ENCODE data around the gene TMPRSS15. TPM values are rescaled to one million over a fixed set of nuclear protein-coding genes. Genes with fewer than 3 reads are reported as not detected.

The TMPRSS15 gene
- total RNA-seq, 1 experiment from 2014 or later, result not detected

DNA sequence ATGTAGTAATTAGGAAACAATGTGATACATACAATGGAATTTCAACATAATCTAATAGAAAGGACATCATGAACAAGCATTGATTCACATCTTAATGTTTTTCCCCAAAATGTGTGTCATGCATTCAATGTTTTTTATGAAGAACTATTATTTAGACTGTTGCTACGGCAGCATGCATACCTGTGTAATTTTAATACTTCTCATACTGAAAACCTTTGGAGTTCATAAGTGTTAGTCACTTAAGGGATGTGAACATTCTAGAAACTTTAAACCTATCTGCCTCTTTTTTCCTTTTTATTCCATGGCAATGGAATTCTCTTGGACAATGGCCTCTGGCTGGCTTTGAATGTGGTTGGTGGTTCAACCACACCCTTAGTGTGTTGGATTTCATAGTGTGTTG lies 48.6 kb downstream of the TMPRSS15 start:
- H3F3A ChIP-seq (ENCODE audit: insufficient read depth, low read depth), result no peaks in the 10 kb centered on the region
- ChIA-PET CTCF (no interaction called here), POLR2A (ENCODE audit: unreplicated experiment) (no interaction called here)
- intact Hi-C loops (cut with micrococcal nuclease; ENCODE audit: unreplicated experiment), result no loop called here
- TF ChIP-seq, protein P1, sequence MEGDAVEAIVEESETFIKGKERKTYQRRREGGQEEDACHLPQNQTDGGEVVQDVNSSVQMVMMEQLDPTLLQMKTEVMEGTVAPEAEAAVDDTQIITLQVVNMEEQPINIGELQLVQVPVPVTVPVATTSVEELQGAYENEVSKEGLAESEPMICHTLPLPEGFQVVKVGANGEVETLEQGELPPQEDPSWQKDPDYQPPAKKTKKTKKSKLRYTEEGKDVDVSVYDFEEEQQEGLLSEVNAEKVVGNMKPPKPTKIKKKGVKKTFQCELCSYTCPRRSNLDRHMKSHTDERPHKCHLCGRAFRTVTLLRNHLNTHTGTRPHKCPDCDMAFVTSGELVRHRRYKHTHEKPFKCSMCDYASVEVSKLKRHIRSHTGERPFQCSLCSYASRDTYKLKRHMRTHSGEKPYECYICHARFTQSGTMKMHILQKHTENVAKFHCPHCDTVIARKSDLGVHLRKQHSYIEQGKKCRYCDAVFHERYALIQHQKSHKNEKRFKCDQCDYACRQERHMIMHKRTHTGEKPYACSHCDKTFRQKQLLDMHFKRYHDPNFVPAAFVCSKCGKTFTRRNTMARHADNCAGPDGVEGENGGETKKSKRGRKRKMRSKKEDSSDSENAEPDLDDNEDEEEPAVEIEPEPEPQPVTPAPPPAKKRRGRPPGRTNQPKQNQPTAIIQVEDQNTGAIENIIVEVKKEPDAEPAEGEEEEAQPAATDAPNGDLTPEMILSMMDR (conservative IDR thresholded peaks at IDR 0.05), result no peak
- no peak for TF ChIP-seq EZH2 (IDR thresholded peaks at IDR 0.05; ENCODE audit: low read depth)
- no TSS peak for BruUV-seq (replicated peaks)
- no peaks in the 10 kb centered on the region for H3K27me3 ChIP-seq (ENCODE audit: insufficient read depth, low read depth)
- no peaks in the 10 kb centered on the region for H3K36me3 ChIP-seq (ENCODE audit: low read depth)
- H3K79me2 ChIP-seq (ENCODE audit: low read depth), result no peaks in the 10 kb centered on the region
- no peak overlapping the region for H3K27ac ChIP-seq
- no peaks in the 10 kb centered on the region for H4K20me1 ChIP-seq (ENCODE audit: insufficient read depth)
- H3K9me3 ChIP-seq (ENCODE audit: insufficient read depth, low read depth), result no peaks in the 10 kb centered on the region
- H2AFZ ChIP-seq, result no peak overlapping the region
- H3K4me1 ChIP-seq (replicated peaks; ENCODE audit: insufficient read depth), result no peaks in the 10 kb centered on the region
- no peaks in the 10 kb centered on the region for H3K9me2 ChIP-seq (ENCODE audit: insufficient read depth)
- no peak for DNase-seq
- no peak overlapping the region for H3K4me2 ChIP-seq
- no peak overlapping the region for H3K4me3 ChIP-seq

DNA sequence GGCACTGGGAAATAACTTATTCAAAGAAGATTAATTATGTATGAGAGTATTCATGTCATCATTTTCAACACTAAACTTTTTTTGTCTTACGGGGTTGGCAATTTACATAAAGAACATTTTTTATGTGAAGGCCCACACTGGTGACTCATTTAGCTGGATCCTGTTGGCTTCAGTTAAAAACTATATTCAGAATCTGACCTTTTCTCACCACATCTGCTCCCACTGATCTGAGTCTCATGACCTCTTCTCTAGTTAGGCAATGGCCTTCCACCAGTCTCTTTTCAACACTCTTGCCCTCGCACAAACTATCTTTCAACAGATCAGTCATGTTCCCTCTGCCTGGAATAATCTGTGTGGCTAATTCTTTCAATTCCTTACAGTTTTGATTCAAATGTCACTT lies 53.4 kb downstream of the TMPRSS15 start:
- intact Hi-C loops (cut with micrococcal nuclease; ENCODE audit: unreplicated experiment), result no loop called here
- H3K27ac ChIP-seq, result no peak overlapping the region
- H3K36me3 ChIP-seq (ENCODE audit: low read depth), result no peaks in the 10 kb centered on the region
- H3K4me3 ChIP-seq, result no peak overlapping the region
- no TSS peak for BruUV-seq (replicated peaks)
- DNase-seq, result no peak
- H3K4me1 ChIP-seq (replicated peaks; ENCODE audit: insufficient read depth), result no peaks in the 10 kb centered on the region
- no peaks in the 10 kb centered on the region for H3K9me2 ChIP-seq (ENCODE audit: insufficient read depth)
- ChIA-PET CTCF (no interaction called here), POLR2A (ENCODE audit: unreplicated experiment) (no interaction called here)
- TF ChIP-seq, protein P1 (conservative IDR thresholded peaks at IDR 0.05), result no peak
- no peak for TF ChIP-seq EZH2 (IDR thresholded peaks at IDR 0.05; ENCODE audit: low read depth)
- no peaks in the 10 kb centered on the region for H4K20me1 ChIP-seq (ENCODE audit: insufficient read depth)
- H3K27me3 ChIP-seq (ENCODE audit: insufficient read depth, low read depth), result no peaks in the 10 kb centered on the region
- no peaks in the 10 kb centered on the region for H3K9me3 ChIP-seq (ENCODE audit: insufficient read depth, low read depth)
- H2AFZ ChIP-seq, result no peak overlapping the region
- no peaks in the 10 kb centered on the region for H3K79me2 ChIP-seq (ENCODE audit: low read depth)
- H3F3A ChIP-seq (ENCODE audit: insufficient read depth, low read depth), result no peaks in the 10 kb centered on the region
- no peak overlapping the region for H3K4me2 ChIP-seq

DNA sequence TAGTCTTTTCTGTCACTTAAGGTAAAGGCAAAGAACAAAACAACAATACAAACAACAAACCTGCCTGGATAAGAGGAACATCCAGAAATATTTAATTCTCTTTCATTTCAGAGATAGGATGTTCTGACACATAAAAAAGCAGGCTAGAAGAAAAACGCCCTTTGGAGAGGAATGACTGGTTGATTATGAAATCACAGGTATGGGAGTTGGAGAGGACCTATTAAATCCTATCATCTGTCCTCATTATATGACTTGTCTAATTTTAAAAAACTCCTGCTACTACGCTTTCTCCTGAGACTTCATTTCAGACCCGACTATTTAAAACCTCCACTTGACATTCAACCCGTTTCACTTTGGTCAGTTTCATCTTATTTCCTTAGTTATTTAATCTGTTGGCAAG lies 54.1 kb downstream of the TMPRSS15 start:
- no peaks in the 10 kb centered on the region for H3F3A ChIP-seq (ENCODE audit: insufficient read depth, low read depth)
- ChIA-PET POLR2A (ENCODE audit: unreplicated experiment) (no interaction called here), CTCF (no interaction called here)
- no peaks in the 10 kb centered on the region for H3K9me2 ChIP-seq (ENCODE audit: insufficient read depth)
- TF ChIP-seq, protein P1 (conservative IDR thresholded peaks at IDR 0.05), result no peak
- no peak for TF ChIP-seq EZH2 (IDR thresholded peaks at IDR 0.05; ENCODE audit: low read depth)
- intact Hi-C loops (cut with micrococcal nuclease; ENCODE audit: unreplicated experiment), result no loop called here
- H3K79me2 ChIP-seq (ENCODE audit: low read depth), result no peaks in the 10 kb centered on the region
- H3K4me1 ChIP-seq (replicated peaks; ENCODE audit: insufficient read depth), result no peaks in the 10 kb centered on the region
- H3K27ac ChIP-seq, result no peak overlapping the region
- H3K27me3 ChIP-seq (ENCODE audit: insufficient read depth, low read depth), result no peaks in the 10 kb centered on the region
- no peaks in the 10 kb centered on the region for H4K20me1 ChIP-seq (ENCODE audit: insufficient read depth)
- H3K4me3 ChIP-seq, result no peak overlapping the region
- H2AFZ ChIP-seq, result no peak overlapping the region
- no peak for DNase-seq
- no peaks in the 10 kb centered on the region for H3K36me3 ChIP-seq (ENCODE audit: low read depth)
- H3K4me2 ChIP-seq, result no peak overlapping the region
- BruUV-seq (replicated peaks), result no TSS peak
- no peaks in the 10 kb centered on the region for H3K9me3 ChIP-seq (ENCODE audit: insufficient read depth, low read depth)
